Measurements from ENCODE around the gene WASHC3. TPM values are rescaled to one million over a fixed set of nuclear protein-coding genes. Genes with fewer than 3 reads are reported as not detected.

The WASHC3 gene
- polyA plus RNA-seq, 4 donors = 51.3 to 63.8 (median 56.9) TPM

DNA sequence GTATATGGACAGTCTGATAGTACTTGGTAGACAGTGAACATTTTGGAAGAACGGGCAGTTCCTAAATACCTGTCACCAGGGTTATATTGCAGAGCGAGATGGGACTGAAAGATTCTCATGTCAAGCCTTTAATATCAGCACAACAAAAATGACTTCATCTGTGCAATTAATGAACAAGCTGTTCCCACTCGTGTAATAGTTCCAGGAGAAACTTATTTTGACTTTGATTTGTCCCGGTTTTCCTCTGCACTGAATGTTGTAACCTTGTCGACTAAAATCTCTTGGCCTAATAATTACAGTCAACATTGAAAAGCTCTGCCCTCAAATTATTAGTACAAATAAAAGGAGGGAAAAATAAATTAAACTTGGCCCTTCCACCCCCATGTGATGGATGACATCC lies 79.5 kb downstream of the WASHC3 start:
- no peak for DNase-seq (ENCODE audit: low read depth in 4 of 4, low spot score in 3 of 4)

DNA sequence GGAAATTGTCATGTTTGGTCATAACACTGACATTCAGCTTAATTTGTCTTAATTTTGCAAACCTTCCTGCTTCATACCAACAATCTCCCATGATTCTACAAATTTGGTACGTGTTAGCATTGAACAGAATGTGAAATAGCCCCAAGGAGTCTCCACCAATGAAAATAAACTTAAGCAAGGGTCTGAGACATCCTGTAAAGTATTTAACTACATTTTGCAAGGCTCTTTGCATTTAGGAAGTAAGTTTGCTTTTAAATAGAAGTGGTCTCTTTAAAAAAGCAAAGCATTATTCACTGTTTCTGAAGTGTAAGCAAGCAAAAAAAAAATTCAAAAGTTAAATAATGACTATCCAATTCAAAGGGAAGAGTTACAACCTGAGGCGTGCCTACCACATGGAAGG lies 79.9 kb downstream of the WASHC3 start:
- no peak for DNase-seq (ENCODE audit: low read depth in 4 of 4, low spot score in 3 of 4)

DNA sequence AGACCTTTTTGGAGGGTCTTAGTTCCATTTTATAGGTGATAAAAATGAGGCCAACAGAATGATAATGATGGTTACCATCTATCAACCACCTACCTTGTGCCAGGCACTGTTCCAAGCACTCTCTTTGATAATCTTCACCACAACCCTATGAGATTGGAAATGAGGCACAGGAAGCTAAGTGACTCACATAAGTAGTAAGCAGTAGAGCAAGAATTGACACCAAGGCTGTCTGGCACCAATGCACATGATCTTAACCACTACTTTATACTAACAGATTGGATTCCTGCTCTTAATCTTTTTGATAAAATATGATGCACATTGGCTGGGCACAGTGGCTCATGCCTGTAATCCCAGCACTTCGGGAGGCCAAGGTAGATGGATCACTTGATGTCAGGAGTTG lies 93.0 kb downstream of the WASHC3 start:
- DNase-seq (ENCODE audit: low read depth in 4 of 4, low spot score in 3 of 4) = no peak

DNA sequence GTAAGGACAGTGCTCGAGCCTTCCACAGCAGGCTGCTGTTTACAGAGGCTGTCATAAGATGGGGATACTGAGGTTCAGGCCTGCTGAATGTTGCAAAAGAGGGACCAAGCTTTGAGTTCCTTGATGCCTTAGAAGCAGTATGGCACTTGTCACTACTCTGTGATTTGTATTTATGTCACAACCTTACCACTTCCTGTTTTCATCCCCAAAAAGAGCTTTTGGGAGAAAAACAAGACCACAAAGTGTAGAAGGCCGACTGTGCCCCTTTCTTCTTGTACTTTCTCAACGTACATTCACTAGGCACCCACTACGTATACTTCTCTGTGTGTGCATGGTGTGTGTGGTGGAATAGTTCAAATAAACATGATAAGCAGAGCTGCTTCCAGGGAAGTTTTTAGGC lies 94.3 kb downstream of the WASHC3 start:
- DNase-seq (ENCODE audit: low read depth in 4 of 4, low spot score in 3 of 4) = no peak

DNA sequence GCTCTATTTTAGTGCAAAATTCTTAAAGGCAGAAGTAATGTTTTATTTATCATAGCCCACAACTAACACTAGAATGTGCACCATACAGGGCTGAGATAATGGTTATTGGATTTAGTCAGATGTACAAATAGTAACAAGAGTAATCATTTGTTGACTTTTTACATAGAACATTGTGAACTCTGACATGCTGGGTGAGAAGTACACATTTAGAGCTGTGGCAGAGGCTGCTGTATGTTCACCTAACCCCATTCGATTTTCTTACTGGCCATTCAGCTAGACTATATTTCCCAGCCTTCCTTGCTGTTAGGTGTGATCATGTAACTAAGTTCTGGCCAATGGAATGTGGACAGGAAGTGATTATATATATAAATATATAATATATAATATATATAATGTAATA lies 95.3 kb downstream of the WASHC3 start:
- DNase-seq (ENCODE audit: low read depth in 4 of 4, low spot score in 3 of 4) = no peak

DNA sequence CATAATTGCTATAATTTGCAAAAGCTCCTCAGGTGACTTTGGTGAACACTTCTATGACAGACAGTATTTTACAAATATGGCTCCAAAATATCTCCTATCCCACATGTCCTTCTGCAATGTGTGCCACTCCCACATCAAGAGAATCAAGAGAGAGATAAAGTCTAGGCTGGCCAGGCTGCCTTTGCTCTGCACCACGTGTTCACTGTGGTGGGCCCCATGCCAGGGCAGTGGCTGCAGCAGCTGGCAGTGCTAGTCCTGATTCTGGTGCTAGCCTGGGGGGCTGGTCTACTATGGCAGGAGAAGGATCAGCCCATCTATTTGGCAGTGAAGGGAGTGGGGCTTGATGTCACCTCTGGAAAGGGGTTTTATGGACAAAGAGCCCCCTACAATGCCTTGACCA lies 98.1 kb downstream of the WASHC3 start:
- no peak for DNase-seq (ENCODE audit: low read depth in 4 of 4, low spot score in 3 of 4)

Other genes with a start within 250 kb of the WASHC3 start
- gene GNPTAB, start 231.0 kb downstream of the WASHC3 start, polyA plus RNA-seq (ENCODE audit: insufficient read length in 4 of 4) = 10 to 100 TPM; 29.1 to 38.5 (median 36.8) TPM
- gene DRAM1, start 184.4 kb downstream of the WASHC3 start, polyA plus RNA-seq (ENCODE audit: insufficient read length in 4 of 4) = 10 to 100 TPM; 13.4 to 20.8 (median 20.2) TPM
- gene NUP37, start 58.1 kb upstream of the WASHC3 start, polyA plus RNA-seq (ENCODE audit: insufficient read length in 4 of 4) = 10 to 100 TPM; 26.4 to 37.3 (median 32.6) TPM
- gene PARPBP, start 58.2 kb upstream of the WASHC3 start, polyA plus RNA-seq (ENCODE audit: insufficient read length in 4 of 4) = 10 to 100 TPM; 13.8 to 16.9 (median 15.2) TPM
- 1 to 10 TPM in 1 of 4 donors, under 1 TPM in 2, not detected in 1; 0.38 to 1.3 (median 0.68) TPM for gene PMCH, start 135.8 kb upstream of the WASHC3 start, polyA plus RNA-seq (ENCODE audit: insufficient read length in 4 of 4)